ENCODE results near the gene PPP1R12B.
"Not testable (repeated sequence)": the region's sequence is repeated elsewhere in the genome, so short reads cannot be mapped to it uniquely, and the experiment has no call there.

DNA sequence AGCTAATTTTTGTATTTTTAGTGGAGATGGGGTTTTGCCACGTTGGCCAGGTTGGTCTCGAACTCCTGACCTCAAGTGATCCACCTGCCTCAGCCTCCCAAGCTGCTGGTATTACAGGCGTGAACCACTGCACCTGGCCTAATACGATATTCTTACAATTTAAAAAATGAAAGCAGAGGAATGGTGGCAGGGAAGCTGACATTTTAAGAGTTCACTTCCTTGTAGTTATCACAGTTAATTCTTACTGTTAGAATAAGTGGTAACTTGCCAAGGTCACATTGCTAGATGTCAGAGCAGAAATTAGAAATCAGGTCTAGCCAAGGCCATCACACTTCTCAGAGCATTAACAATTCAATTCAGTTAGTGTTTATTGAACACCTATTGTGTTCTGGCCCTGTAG, 207.5 kb downstream of the PPP1R12B start:
- TF ChIP-seq SIN3A (IDR thresholded peaks at IDR 0.05; ENCODE audit: borderline replicate concordance, insufficient read depth, low read depth, low read length); POLR2AphosphoS5 (IDR thresholded peaks at IDR 0.05; ENCODE audit: low read depth, low read length); TCF7L2 (IDR thresholded peaks at IDR 0.05; ENCODE audit: low read depth, low read length): not testable (repeated sequence)
- TF ChIP-seq, protein P1, sequence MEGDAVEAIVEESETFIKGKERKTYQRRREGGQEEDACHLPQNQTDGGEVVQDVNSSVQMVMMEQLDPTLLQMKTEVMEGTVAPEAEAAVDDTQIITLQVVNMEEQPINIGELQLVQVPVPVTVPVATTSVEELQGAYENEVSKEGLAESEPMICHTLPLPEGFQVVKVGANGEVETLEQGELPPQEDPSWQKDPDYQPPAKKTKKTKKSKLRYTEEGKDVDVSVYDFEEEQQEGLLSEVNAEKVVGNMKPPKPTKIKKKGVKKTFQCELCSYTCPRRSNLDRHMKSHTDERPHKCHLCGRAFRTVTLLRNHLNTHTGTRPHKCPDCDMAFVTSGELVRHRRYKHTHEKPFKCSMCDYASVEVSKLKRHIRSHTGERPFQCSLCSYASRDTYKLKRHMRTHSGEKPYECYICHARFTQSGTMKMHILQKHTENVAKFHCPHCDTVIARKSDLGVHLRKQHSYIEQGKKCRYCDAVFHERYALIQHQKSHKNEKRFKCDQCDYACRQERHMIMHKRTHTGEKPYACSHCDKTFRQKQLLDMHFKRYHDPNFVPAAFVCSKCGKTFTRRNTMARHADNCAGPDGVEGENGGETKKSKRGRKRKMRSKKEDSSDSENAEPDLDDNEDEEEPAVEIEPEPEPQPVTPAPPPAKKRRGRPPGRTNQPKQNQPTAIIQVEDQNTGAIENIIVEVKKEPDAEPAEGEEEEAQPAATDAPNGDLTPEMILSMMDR (IDR thresholded peaks at IDR 0.05) = not testable (repeated sequence)
- TF ChIP-seq, protein P2, sequence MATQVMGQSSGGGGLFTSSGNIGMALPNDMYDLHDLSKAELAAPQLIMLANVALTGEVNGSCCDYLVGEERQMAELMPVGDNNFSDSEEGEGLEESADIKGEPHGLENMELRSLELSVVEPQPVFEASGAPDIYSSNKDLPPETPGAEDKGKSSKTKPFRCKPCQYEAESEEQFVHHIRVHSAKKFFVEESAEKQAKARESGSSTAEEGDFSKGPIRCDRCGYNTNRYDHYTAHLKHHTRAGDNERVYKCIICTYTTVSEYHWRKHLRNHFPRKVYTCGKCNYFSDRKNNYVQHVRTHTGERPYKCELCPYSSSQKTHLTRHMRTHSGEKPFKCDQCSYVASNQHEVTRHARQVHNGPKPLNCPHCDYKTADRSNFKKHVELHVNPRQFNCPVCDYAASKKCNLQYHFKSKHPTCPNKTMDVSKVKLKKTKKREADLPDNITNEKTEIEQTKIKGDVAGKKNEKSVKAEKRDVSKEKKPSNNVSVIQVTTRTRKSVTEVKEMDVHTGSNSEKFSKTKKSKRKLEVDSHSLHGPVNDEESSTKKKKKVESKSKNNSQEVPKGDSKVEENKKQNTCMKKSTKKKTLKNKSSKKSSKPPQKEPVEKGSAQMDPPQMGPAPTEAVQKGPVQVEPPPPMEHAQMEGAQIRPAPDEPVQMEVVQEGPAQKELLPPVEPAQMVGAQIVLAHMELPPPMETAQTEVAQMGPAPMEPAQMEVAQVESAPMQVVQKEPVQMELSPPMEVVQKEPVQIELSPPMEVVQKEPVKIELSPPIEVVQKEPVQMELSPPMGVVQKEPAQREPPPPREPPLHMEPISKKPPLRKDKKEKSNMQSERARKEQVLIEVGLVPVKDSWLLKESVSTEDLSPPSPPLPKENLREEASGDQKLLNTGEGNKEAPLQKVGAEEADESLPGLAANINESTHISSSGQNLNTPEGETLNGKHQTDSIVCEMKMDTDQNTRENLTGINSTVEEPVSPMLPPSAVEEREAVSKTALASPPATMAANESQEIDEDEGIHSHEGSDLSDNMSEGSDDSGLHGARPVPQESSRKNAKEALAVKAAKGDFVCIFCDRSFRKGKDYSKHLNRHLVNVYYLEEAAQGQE (IDR thresholded peaks at IDR 0.05; ENCODE audit: insufficient read depth in 1 of 2, low read depth in 2 of 2, low read length in 1 of 2) = not testable (repeated sequence)

Data from Panc1 (cell line).